ENCODE measurements around the gene TNC. TPM values are rescaled to one million over a fixed set of nuclear protein-coding genes. Genes with fewer than 3 reads are reported as not detected.
"Not testable (repeated sequence)": the region's sequence is repeated elsewhere in the genome, so short reads cannot be mapped to it uniquely, and the experiment has no call there.

TNC gene
- total and polyA plus RNA-seq, 4 donors = 8.5 to 1,047 (median 103) TPM

GRCh38 chr9:115128726-115129125 is 10.8 kb upstream of the TNC start:
- H3K27me3 ChIP-seq (ENCODE audit: control insufficient read depth in 1 of 2, insufficient read depth in 2 of 2, low read length in 1 of 2); ATAC-seq (ENCODE audit: low FRiP score); H3K4me1 ChIP-seq (ENCODE audit: control insufficient read depth in 1 of 2, insufficient read depth in 2 of 2, low read length in 2 of 2); H3K36me3 ChIP-seq (ENCODE audit: control insufficient read depth in 1 of 2, insufficient read depth in 2 of 2, low read length in 1 of 2); DNase-seq; intact Hi-C loops (cut with DNase I); H3K9me3 ChIP-seq (ENCODE audit: control insufficient read depth, low read length); H3K4me3 ChIP-seq (ENCODE audit: low read length in 2 of 2); H3K27ac ChIP-seq (ENCODE audit: low read depth in 1 of 2, low read length in 2 of 2): not testable (repeated sequence)
- 85 to 95% methylated on average over 6 of the region's 6 CpGs for whole genome bisulfite sequencing, 2 donors

GRCh38 chr9:115127191-115127817 is 9.3 kb upstream of the TNC start:
- WGBS, 2 donors = 74 to 79% methylated on average over 4 of the region's 4 CpGs
- no peaks in the 10 kb centered on the region for H3K4me1 ChIP-seq (ENCODE audit: control insufficient read depth in 1 of 2, insufficient read depth in 2 of 2, low read length in 2 of 2)
- ATAC-seq (ENCODE audit: low FRiP score) (no peak), DNase-seq (no peak)
- peaks cover 3% of the 10 kb centered on the region for H3K9me3 ChIP-seq (ENCODE audit: control insufficient read depth, low read length)
- no peaks in the 10 kb centered on the region for H3K27me3 ChIP-seq (ENCODE audit: control insufficient read depth in 1 of 2, insufficient read depth in 2 of 2, low read length in 1 of 2)
- intact Hi-C loops (cut with DNase I) = no loop called here
- H3K4me3 ChIP-seq (ENCODE audit: low read length in 2 of 2) = no peak overlapping the region
- no peak overlapping the region for H3K27ac ChIP-seq (ENCODE audit: low read depth in 1 of 2, low read length in 2 of 2)
- no peaks in the 10 kb centered on the region for H3K36me3 ChIP-seq (ENCODE audit: control insufficient read depth in 1 of 2, insufficient read depth in 2 of 2, low read length in 1 of 2)

GRCh38 chr9:115126404-115126803 is 8.4 kb upstream of the TNC start:
- H3K9me3 ChIP-seq (ENCODE audit: control insufficient read depth, low read length) = peaks cover 3% of the 10 kb centered on the region
- no peaks in the 10 kb centered on the region for H3K4me1 ChIP-seq (ENCODE audit: control insufficient read depth in 1 of 2, insufficient read depth in 2 of 2, low read length in 2 of 2)
- H3K4me3 ChIP-seq (ENCODE audit: low read length in 2 of 2) = no peak overlapping the region
- no peaks in the 10 kb centered on the region for H3K27me3 ChIP-seq (ENCODE audit: control insufficient read depth in 1 of 2, insufficient read depth in 2 of 2, low read length in 1 of 2)
- no peaks in the 10 kb centered on the region for H3K36me3 ChIP-seq (ENCODE audit: control insufficient read depth in 1 of 2, insufficient read depth in 2 of 2, low read length in 1 of 2)
- no peak overlapping the region for H3K27ac ChIP-seq (ENCODE audit: low read depth in 1 of 2, low read length in 2 of 2)
- DNase-seq (no peak), ATAC-seq (ENCODE audit: low FRiP score) (no peak)
- WGBS, 2 donors = 76 to 88% methylated on average over 2 of the region's 2 CpGs
- intact Hi-C loops (cut with DNase I) = no loop called here

- Histone ChIP-seq H3K27ac (ENCODE audit: low read depth in 1 of 2, low read length in 2 of 2) (no peak overlapping the region), H3K4me1 (ENCODE audit: control insufficient read depth in 1 of 2, insufficient read depth in 2 of 2, low read length in 2 of 2) (no peaks in the 10 kb centered on the region), H3K27me3 (ENCODE audit: control insufficient read depth in 1 of 2, insufficient read depth in 2 of 2, low read length in 1 of 2) (no peaks in the 10 kb centered on the region), H3K4me3 (ENCODE audit: low read length in 2 of 2) (no peak overlapping the region), H3K36me3 (ENCODE audit: control insufficient read depth in 1 of 2, insufficient read depth in 2 of 2, low read length in 1 of 2) (no peaks in the 10 kb centered on the region), H3K9me3 (ENCODE audit: control insufficient read depth, low read length) (peaks cover 3% of the 10 kb centered on the region)
- 69 to 77% methylated on average over 5 of the region's 5 CpGs for WGBS, 2 donors
- DNase-seq = no peak
- no peak for ATAC-seq (ENCODE audit: low FRiP score)
- intact Hi-C loops (cut with DNase I) = no loop called here
Observed at GRCh38 chr9:115122937-115123336, 5.0 kb upstream of the TNC start.

- Histone ChIP-seq H3K27ac (ENCODE audit: low read depth in 1 of 2, low read length in 2 of 2) (no peak overlapping the region), H3K4me3 (ENCODE audit: low read length in 2 of 2) (no peak overlapping the region), H3K27me3 (ENCODE audit: control insufficient read depth in 1 of 2, insufficient read depth in 2 of 2, low read length in 1 of 2) (no peaks in the 10 kb centered on the region), H3K9me3 (ENCODE audit: control insufficient read depth, low read length) (peaks cover 3% of the 10 kb centered on the region), H3K4me1 (ENCODE audit: control insufficient read depth in 1 of 2, insufficient read depth in 2 of 2, low read length in 2 of 2) (no peaks in the 10 kb centered on the region), H3K36me3 (ENCODE audit: control insufficient read depth in 1 of 2, insufficient read depth in 2 of 2, low read length in 1 of 2) (no peaks in the 10 kb centered on the region)
- ATAC-seq (ENCODE audit: low FRiP score) = no peak
- DNase-seq = no peak
- intact Hi-C loops (cut with DNase I) = no loop called here
Observed at GRCh38 chr9:115121181-115121580, 3.2 kb upstream of the TNC start.

- Histone ChIP-seq H3K9me3 (ENCODE audit: control insufficient read depth, low read length) (no peaks in the 10 kb centered on the region), H3K4me3 (ENCODE audit: low read length in 2 of 2) (peak overlapping the region in 1 of 2 donors; percentile 84), H3K4me1 (ENCODE audit: control insufficient read depth in 1 of 2, insufficient read depth in 2 of 2, low read length in 2 of 2) (no peaks in the 10 kb centered on the region), H3K27ac (ENCODE audit: low read depth in 1 of 2, low read length in 2 of 2) (peak overlapping the region; percentile 52 to 55), H3K36me3 (ENCODE audit: control insufficient read depth in 1 of 2, insufficient read depth in 2 of 2, low read length in 1 of 2) (no peaks in the 10 kb centered on the region), H3K27me3 (ENCODE audit: control insufficient read depth in 1 of 2, insufficient read depth in 2 of 2, low read length in 1 of 2) (peaks cover 0 to 1% of the 10 kb centered on the region in 2 donors)
- DNase-seq (peak; percentile 67 to 89), ATAC-seq (ENCODE audit: low FRiP score) (peak; percentile 76)
- 1 to 2% methylated on average over 8 of the region's 8 CpGs for WGBS, 2 donors
- intact Hi-C loops (cut with DNase I) = loop anchor here in 1 of 2 donors (5.0 to 10.0 kb wide), 2 partner anchors 38 to 54 kb away; no protein-coding TSS in a partner anchor
Observed at GRCh38 chr9:115118879-115119218, 892 bp upstream of the TNC start.

- no peak for ATAC-seq (ENCODE audit: low FRiP score)
- Histone ChIP-seq H3K27me3 (ENCODE audit: control insufficient read depth in 1 of 2, insufficient read depth in 2 of 2, low read length in 1 of 2) (peaks cover 0 to 1% of the 10 kb centered on the region in 2 donors), H3K9me3 (ENCODE audit: control insufficient read depth, low read length) (no peaks in the 10 kb centered on the region), H3K4me1 (ENCODE audit: control insufficient read depth in 1 of 2, insufficient read depth in 2 of 2, low read length in 2 of 2) (no peaks in the 10 kb centered on the region), H3K27ac (ENCODE audit: low read depth in 1 of 2, low read length in 2 of 2) (no peak overlapping the region), H3K4me3 (ENCODE audit: low read length in 2 of 2) (peak overlapping the region in 1 of 2 donors; percentile 84), H3K36me3 (ENCODE audit: control insufficient read depth in 1 of 2, insufficient read depth in 2 of 2, low read length in 1 of 2) (peaks cover 0 to 5% of the 10 kb centered on the region in 2 donors)
- intact Hi-C loops (cut with DNase I) = loop anchor here in 1 of 2 donors (5.0 to 10.0 kb wide), 2 partner anchors 41 to 52 kb away; no protein-coding TSS in a partner anchor
- no peak for DNase-seq
- 43 to 44% methylated on average over 8 of the region's 8 CpGs for WGBS, 2 donors
Observed at GRCh38 chr9:115116421-115117284, 1.3 kb downstream of the TNC start.

GRCh38 chr9:115115924-115116323 is 2.0 kb downstream of the TNC start:
- no peak overlapping the region for H3K27ac ChIP-seq (ENCODE audit: low read depth in 1 of 2, low read length in 2 of 2)
- H3K27me3 ChIP-seq (ENCODE audit: control insufficient read depth in 1 of 2, insufficient read depth in 2 of 2, low read length in 1 of 2) = peaks cover 0 to 1% of the 10 kb centered on the region in 2 donors
- ATAC-seq (ENCODE audit: low FRiP score) = no peak
- WGBS, 2 donors = 13 to 17% methylated on average over 1 of the region's 1 CpG
- no peak for DNase-seq
- intact Hi-C loops (cut with DNase I) = loop anchor here in 1 of 2 donors (5.0 to 10.0 kb wide), 2 partner anchors 41 to 51 kb away; no protein-coding TSS in a partner anchor
- H3K9me3 ChIP-seq (ENCODE audit: control insufficient read depth, low read length) = no peaks in the 10 kb centered on the region
- peak overlapping the region in 1 of 2 donors; percentile 84 for H3K4me3 ChIP-seq (ENCODE audit: low read length in 2 of 2)
- H3K36me3 ChIP-seq (ENCODE audit: control insufficient read depth in 1 of 2, insufficient read depth in 2 of 2, low read length in 1 of 2) = peaks cover 0 to 5% of the 10 kb centered on the region in 2 donors
- no peaks in the 10 kb centered on the region for H3K4me1 ChIP-seq (ENCODE audit: control insufficient read depth in 1 of 2, insufficient read depth in 2 of 2, low read length in 2 of 2)
